HepG2 (cell line): Measurements from ENCODE around the gene EVI5. TPM values are rescaled to one million over a fixed set of nuclear protein-coding genes. Genes with fewer than 3 reads are reported as not detected.

Experiments
- ATAC-seq: fragments of 200-7000 bp; cut with Tn5 transposase; 3 replicates; pipeline ENCODE4 v1.9.1; 2020; ENCODE audit warnings: mild to moderate bottlenecking, moderate library complexity
- BruUV-seq: library from RNA; stranded (reverse); fragments of 400-500 nt; replicated peaks from 2 replicates; lab custom pipeline; 2021; lab: Mats Ljungman, UMichigan
- CTCF ChIA-PET: fragments of 300-600 bp; formaldehyde crosslinking; extraction: SDS; loops from one replicate; lab custom pipeline; 2021; ENCODE audit warnings: low total read pairs, inconsistent platforms, low intra/inter-chr PET ratio; lab: Yijun Ruan, JAX
- POLR2A ChIA-PET: fragments of 350-600 bp; sonication (Branson Sonifier 250); formaldehyde crosslinking; loops from one replicate; lab custom pipeline; 2020; ENCODE audit warnings: antibody characterized with exemption, inconsistent platforms; lab: Yijun Ruan, JAX
- DNase-seq: peaks from one replicate; pipeline ENCODE4 v3.0.0-alpha.2; 2015; ENCODE audit warnings: low spot score
- FAIRE-seq: peaks from 3 replicates; lab custom pipeline; 2011; peaks lifted over from hg19 to GRCh38; lab: Jason Lieb, UNC
- H2AFZ ChIP-seq: one replicate; pipeline ENCODE4 v1.6.1; 2011; ENCODE audit warnings: low read length, inconsistent platforms
- H3K27ac ChIP-seq: fragments of 300-600 bp; 3 replicates; pipeline ENCODE4 v1.8.0; 2011; ENCODE audit warnings: mixed run types, mild to moderate bottlenecking, mixed read lengths, low read length, inconsistent platforms; ENCODE audit not compliant: insufficient read depth; ENCODE audit errors: extremely low read length
- H3K27me3 ChIP-seq, 2 experiments: fragments of 200-600 bp in 1 of 2; 2 replicates in 1 of 2; 3 replicates in 1 of 2; pipeline versions ENCODE4 v1.6.0 to v1.8.0; 2011; ENCODE audit warnings: low read length in 2 of 2, mild to moderate bottlenecking in 2 of 2, moderate library complexity in 2 of 2, inconsistent platforms in 1 of 2; ENCODE audit not compliant: insufficient read depth in 2 of 2, control insufficient read depth in 1 of 2
- H3K36me3 ChIP-seq, 2 experiments: fragments of 200-600 bp in 1 of 2; replicated peaks in 1 of 2; 2 replicates in 1 of 2; 3 replicates in 1 of 2; pipeline versions ENCODE4 v1.5.1 to v1.8.0; 2011; ENCODE audit warnings: low read length in 2 of 2, inconsistent platforms in 1 of 2; ENCODE audit not compliant: insufficient read depth in 2 of 2, control insufficient read depth in 1 of 2
- H3K4me1 ChIP-seq: 2 replicates; pipeline ENCODE4 v1.5.1; 2012; ENCODE audit warnings: low read length, inconsistent platforms; ENCODE audit not compliant: insufficient read depth
- H3K4me2 ChIP-seq: 2 replicates; pipeline ENCODE4 v1.6.0; 2011; ENCODE audit warnings: low read depth, low read length, inconsistent platforms
- H3K4me3 ChIP-seq, 3 experiments: fragments of 200-600 bp in 1 of 3; sonication (generic), shearing (Covaris generic) in 1 of 3; replicated peaks in 1 of 3; 2 replicates each; pipeline ENCODE4 v1.5.1; 2011 to 2016; ENCODE audit warnings: low read length in 3 of 3, inconsistent platforms in 2 of 3, low read depth in 2 of 3, mild to moderate bottlenecking in 2 of 3, control low read depth in 1 of 3, mixed read lengths in 1 of 3; ENCODE audit not compliant: insufficient read depth in 1 of 3
- H3K79me2 ChIP-seq: one replicate; pipeline ENCODE4 v1.6.1; 2011; ENCODE audit warnings: low read length, inconsistent platforms; ENCODE audit not compliant: insufficient read depth
- H3K9ac ChIP-seq: 2 replicates; pipeline ENCODE4 v1.6.0; 2011; ENCODE audit warnings: mild to moderate bottlenecking, low read depth, low read length, inconsistent platforms; ENCODE audit not compliant: insufficient read depth
- H3K9me3 ChIP-seq: 2 replicates; pipeline ENCODE4 v1.5.1; 2012; ENCODE audit warnings: mild to moderate bottlenecking, low read length
- H4K20me1 ChIP-seq: 2 replicates; pipeline ENCODE4 v1.6.0; 2011; ENCODE audit warnings: inconsistent platforms, mild to moderate bottlenecking, low read length, moderate library complexity; ENCODE audit not compliant: insufficient read depth
- AGO1 ChIP-seq: fragments of 200-400 bp; formaldehyde crosslinking; IDR thresholded peaks from 2 replicates; pipeline ENCODE4 v1.6.1; 2017; ENCODE audit warnings: mild to moderate bottlenecking, low read depth, low read length, moderate library complexity; ENCODE audit not compliant: poor library complexity, severe bottlenecking
- CEBPG ChIP-seq: IDR thresholded peaks from 2 replicates; pipeline ENCODE4 v1.6.1; 2016
- ELF3 ChIP-seq: IDR thresholded peaks from 2 replicates; pipeline ENCODE4 v1.6.1; 2016; ENCODE audit warnings: missing genetic modification reagents, missing compliant biosample characterization
- EP300 ChIP-seq, 3 experiments: sonication (generic) in 1 of 3; formaldehyde crosslinking in 1 of 3; IDR thresholded peaks; 2 replicates each; pipeline versions ENCODE4 v1.5.1 to v1.6.1; 2011 to 2020; ENCODE audit warnings: low read depth in 2 of 3, low read length in 2 of 3, borderline replicate concordance in 1 of 3, improper control_type of control experiment in 1 of 3, mild to moderate bottlenecking in 1 of 3, missing genetic modification reagents in 1 of 3, moderate library complexity in 1 of 3
- FOSL2 ChIP-seq: sonication (generic); formaldehyde crosslinking; IDR thresholded peaks from 2 replicates; pipeline ENCODE4 v1.4.0; 2020; ENCODE audit warnings: missing genetic modification reagents
- GATAD2A ChIP-seq: IDR thresholded peaks from 2 replicates; pipeline ENCODE4 v1.6.1; 2016
- HOXA3 ChIP-seq: sonication (generic); formaldehyde crosslinking; IDR thresholded peaks from 2 replicates; pipeline ENCODE4 v1.5.0; 2020; ENCODE audit warnings: missing genetic modification reagents
- JUN ChIP-seq: sonication (generic); formaldehyde crosslinking; IDR thresholded peaks from 2 replicates; pipeline ENCODE4 v1.4.0; 2020; ENCODE audit warnings: mild to moderate bottlenecking, missing genetic modification reagents
- KDM6A ChIP-seq: IDR thresholded peaks from 2 replicates; pipeline ENCODE4 v1.6.1; 2016; ENCODE audit warnings: low read depth
- LCORL ChIP-seq, 2 experiments: fragments of 450-650 bp in 1 of 2; sonication (generic) in 1 of 2; formaldehyde crosslinking in 1 of 2; IDR thresholded peaks; 2 replicates each; pipeline versions ENCODE4 v1.5.0 to v1.6.1; 2017 to 2020; ENCODE audit warnings: antibody characterized with exemption in 1 of 2, missing genetic modification reagents in 1 of 2
- MAFK ChIP-seq, 2 experiments: IDR thresholded peaks in 1 of 2; conservative IDR thresholded peaks in 1 of 2; 2 replicates each; pipeline ENCODE4 v1.6.1; 2011; ENCODE audit warnings: improper control_type of control experiment in 2 of 2, low read length in 2 of 2
- MBNL3 ChIP-seq: fragments of 250-450 bp; sonication (Bioruptor Pico); conservative IDR thresholded peaks from 2 replicates; pipeline ENCODE4 v1.8.0; 2022; ENCODE audit warnings: mild to moderate bottlenecking, inconsistent platforms
- MLLT10 ChIP-seq: sonication (generic); formaldehyde crosslinking; IDR thresholded peaks from 2 replicates; pipeline ENCODE4 v1.4.0; 2020; ENCODE audit warnings: missing genetic modification reagents
- MTF1 ChIP-seq: sonication (generic); formaldehyde crosslinking; IDR thresholded peaks from 2 replicates; pipeline ENCODE4 v1.5.0; 2020; ENCODE audit warnings: missing genetic modification reagents
- MXI1 ChIP-seq: IDR thresholded peaks from 3 replicates; pipeline ENCODE4 v1.6.1; 2012; ENCODE audit warnings: low read depth, low read length, inconsistent platforms, borderline replicate concordance
- RXRA ChIP-seq: sonication (generic); formaldehyde crosslinking; IDR thresholded peaks from 2 replicates; pipeline ENCODE4 v1.5.1; 2020; ENCODE audit warnings: missing genetic modification reagents
- SALL1 ChIP-seq: sonication (generic); formaldehyde crosslinking; IDR thresholded peaks from 2 replicates; pipeline ENCODE4 v1.8.0; 2022; ENCODE audit warnings: mild to moderate bottlenecking, missing genetic modification reagents
- SKI ChIP-seq: fragments of 450-650 bp; IDR thresholded peaks from one replicate; pipeline ENCODE4 v1.6.1; 2018; ENCODE audit warnings: mild to moderate bottlenecking; ENCODE audit not compliant: partially characterized antibody
- ZMYM4 ChIP-seq: sonication (generic); formaldehyde crosslinking; IDR thresholded peaks from 2 replicates; pipeline ENCODE4 v1.8.1; 2023; ENCODE audit warnings: mild to moderate bottlenecking, missing genetic modification reagents
- ZNF446 ChIP-seq: sonication (generic); formaldehyde crosslinking; IDR thresholded peaks from 2 replicates; pipeline ENCODE4 v1.5.0; 2020; ENCODE audit warnings: mild to moderate bottlenecking, missing genetic modification reagents
- WGBS: methylation state at CpG from one replicate; pipeline ENCODE4 v1.1.6; 2017; ENCODE audit warnings: low lambda C conversion rate; 5-methylcytosine and 5-hydroxymethylcytosine counted together
- in situ Hi-C: cut with HindIII; loops from 2 replicates; pipeline ENCODE4 v1.10.0; 2017; ENCODE audit warnings: low pct_unique_long_range_greater_than_20kb; ENCODE audit not compliant: extremely low pct_ligation_motif_present
- intact Hi-C: fragments of 100-400 bp; cut with micrococcal nuclease; formaldehyde crosslinking; loops from one replicate; pipeline ENCODE4 v1.10.0; 2022; ENCODE audit not compliant: unreplicated experiment
- polyA plus RNA-seq, 8 experiments: library from polyadenylated mRNA; depleted of rRNA in 3 of 8; stranded (reverse) in 7 of 8; unstranded in 1 of 8; fragments of >200 nt; fragmentation: Illumina TruSeq in 4 of 8; extraction: Trizol in 4 of 8; gene quantifications; 2 replicates each; pipeline versions ENCODE4 v1.2.1 to v1.2.3, GENCODE V29; 2011 to 2016; ENCODE audit warnings: low read depth in 4 of 8, missing spikeins in 1 of 8, mixed read lengths in 1 of 8; ENCODE audit not compliant: insufficient read depth in 1 of 8
- total RNA-seq, 5 experiments: library from RNA; depleted of rRNA; stranded (reverse); fragments of >200 nt; fragmentation: Illumina TruSeq; extraction: Trizol; gene quantifications; 2 replicates each; pipeline ENCODE4 v1.2.3, GENCODE V29; 2016; ENCODE audit warnings: low read depth in 1 of 5
- TF ChIP-seq, protein P1 (sequence below): sonication (generic); formaldehyde crosslinking; IDR thresholded peaks from 2 replicates; pipeline ENCODE4 v1.5.1; 2020; ENCODE audit warnings: mild to moderate bottlenecking, missing genetic modification reagents, borderline replicate concordance
- TF ChIP-seq, protein P2 (sequence below): sonication (generic); formaldehyde crosslinking; conservative IDR thresholded peaks from 2 replicates; pipeline ENCODE4 v1.8.0; 2022; ENCODE audit warnings: low read depth, missing genetic modification reagents
- TF ChIP-seq, protein P3 (sequence below): IDR thresholded peaks from 2 replicates; pipeline ENCODE4 v1.6.1; 2016; ENCODE audit warnings: control low read depth

The EVI5 gene
- total and polyA plus RNA-seq, 2 of the 13 experiments (the other 11 are each of a cell fraction or from before 2014, with no cell fraction given): 4.0 to 12.6 TPM

DNA sequence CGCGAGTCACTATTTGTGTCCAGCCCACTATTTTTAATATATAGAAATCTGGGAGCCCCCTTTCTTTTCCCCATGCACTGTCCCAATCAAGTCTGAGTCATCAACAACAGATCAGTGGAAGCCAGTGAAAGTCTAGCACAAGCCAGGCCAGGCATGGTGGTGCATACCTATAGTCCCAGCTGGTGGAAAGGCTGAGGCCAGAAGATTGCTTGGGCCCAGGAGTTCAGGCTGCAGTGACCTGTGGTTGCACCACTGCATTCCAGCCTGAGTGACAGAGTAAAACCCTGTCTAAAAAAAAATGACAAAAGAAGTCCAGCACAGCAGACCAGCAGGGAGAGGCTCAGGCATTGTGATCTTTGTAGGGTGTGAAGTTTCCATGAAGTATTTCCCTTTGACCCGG, 38.0 kb upstream of the EVI5 start:
- peak; percentile 89 for DNase-seq
- intact Hi-C loops: loop anchor here (1.0 kb wide), 1 partner anchor 8 kb away; no protein-coding TSS in a partner anchor
- TF ChIP-seq SKI (peak; percentile 40), MXI1 (peak; percentile 47; the same call in 1 of the 3 replicates), ZMYM4 (CRISPR knock-in tag) (peak; percentile 30; the same call in 1 of the 2 replicates), AGO1 (no peak), ZNF446 (CRISPR knock-in tag) (no peak), ELF3 (CRISPR knock-in tag) (0 out of 2 replicates have a peak, but pooled peaks have one; percentile 13), MLLT10 (no peak), JUN (CRISPR knock-in tag) (no peak), LCORL (IDR thresholded peaks at IDR 0.05) (no peak), LCORL (CRISPR knock-in tag; IDR thresholded peaks at IDR 0.05) (peak; percentile 37; the same call in 1 of the 2 replicates), SALL1 (peak; percentile 55; the same call in 1 of the 2 replicates), EP300 (IDR thresholded peaks at IDR 0.05; ENCODE audit: low read depth in 2 of 2, low read length in 2 of 2) (peak in 1 of 2 experiments; percentile 12; a peak in 1 of 4 replicates), EP300 (CRISPR knock-in tag; IDR thresholded peaks at IDR 0.05; ENCODE audit: borderline replicate concordance) (no peak), FOSL2 (CRISPR knock-in tag) (peak; percentile 70), KDM6A (CRISPR knock-in tag) (0 out of 2 replicates have a peak, but pooled peaks have one; percentile 10), MAFK (conservative IDR thresholded peaks at IDR 0.05 in 1 of 2, IDR thresholded peaks at IDR 0.05 in 1 of 2; ENCODE audit: low read length in 2 of 2) (peak in 1 of 2 experiments; percentile 25; a peak in 1 of 4 replicates), HOXA3 (peak; percentile 37; the same call in 1 of the 2 replicates), MTF1 (CRISPR knock-in tag) (no peak), RXRA (CRISPR knock-in tag) (peak; percentile 45; the same call in 1 of the 2 replicates), CEBPG (CRISPR knock-in tag) (peak; percentile 75), MBNL3 (no peak), GATAD2A (CRISPR knock-in tag) (peak; percentile 21; the same call in 1 of the 2 replicates)
- TF ChIP-seq, protein P1, sequence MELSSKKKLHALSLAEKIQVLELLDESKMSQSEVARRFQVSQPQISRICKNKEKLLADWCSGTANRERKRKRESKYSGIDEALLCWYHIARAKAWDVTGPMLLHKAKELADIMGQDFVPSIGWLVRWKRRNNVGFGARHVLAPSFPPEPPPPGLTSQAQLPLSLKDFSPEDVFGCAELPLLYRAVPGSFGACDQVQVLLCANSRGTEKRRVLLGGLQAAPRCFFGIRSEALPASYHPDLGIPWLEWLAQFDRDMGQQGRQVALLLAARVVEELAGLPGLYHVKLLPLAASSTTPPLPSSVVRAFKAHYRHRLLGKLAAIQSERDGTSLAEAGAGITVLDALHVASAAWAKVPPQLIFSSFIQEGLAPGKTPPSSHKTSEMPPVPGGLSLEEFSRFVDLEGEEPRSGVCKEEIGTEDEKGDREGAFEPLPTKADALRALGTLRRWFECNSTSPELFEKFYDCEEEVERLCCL (CRISPR knock-in tag): no peak
- TF ChIP-seq, protein P2, sequence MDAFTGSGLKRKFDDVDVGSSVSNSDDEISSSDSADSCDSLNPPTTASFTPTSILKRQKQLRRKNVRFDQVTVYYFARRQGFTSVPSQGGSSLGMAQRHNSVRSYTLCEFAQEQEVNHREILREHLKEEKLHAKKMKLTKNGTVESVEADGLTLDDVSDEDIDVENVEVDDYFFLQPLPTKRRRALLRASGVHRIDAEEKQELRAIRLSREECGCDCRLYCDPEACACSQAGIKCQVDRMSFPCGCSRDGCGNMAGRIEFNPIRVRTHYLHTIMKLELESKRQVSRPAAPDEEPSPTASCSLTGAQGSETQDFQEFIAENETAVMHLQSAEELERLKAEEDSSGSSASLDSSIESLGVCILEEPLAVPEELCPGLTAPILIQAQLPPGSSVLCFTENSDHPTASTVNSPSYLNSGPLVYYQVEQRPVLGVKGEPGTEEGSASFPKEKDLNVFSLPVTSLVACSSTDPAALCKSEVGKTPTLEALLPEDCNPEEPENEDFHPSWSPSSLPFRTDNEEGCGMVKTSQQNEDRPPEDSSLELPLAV (CRISPR knock-in tag): no peak
- TF ChIP-seq, protein P3, sequence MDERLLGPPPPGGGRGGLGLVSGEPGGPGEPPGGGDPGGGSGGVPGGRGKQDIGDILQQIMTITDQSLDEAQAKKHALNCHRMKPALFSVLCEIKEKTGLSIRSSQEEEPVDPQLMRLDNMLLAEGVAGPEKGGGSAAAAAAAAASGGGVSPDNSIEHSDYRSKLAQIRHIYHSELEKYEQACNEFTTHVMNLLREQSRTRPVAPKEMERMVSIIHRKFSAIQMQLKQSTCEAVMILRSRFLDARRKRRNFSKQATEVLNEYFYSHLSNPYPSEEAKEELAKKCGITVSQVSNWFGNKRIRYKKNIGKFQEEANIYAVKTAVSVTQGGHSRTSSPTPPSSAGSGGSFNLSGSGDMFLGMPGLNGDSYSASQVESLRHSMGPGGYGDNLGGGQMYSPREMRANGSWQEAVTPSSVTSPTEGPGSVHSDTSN (CRISPR knock-in tag): peak; percentile 58; the same call in 1 of the 2 replicates

More for the DNA sequence above, 38.0 kb upstream of the EVI5 start:
- peak; percentile 97 for ATAC-seq
- POLR2A ChIA-PET: interaction anchor here (2.8 kb wide), 1 partner anchor 9 kb away, joined by 20 read pairs; the partner anchor contains the start of gene RPL5
- no peak overlapping the region for H3K4me3 ChIP-seq
- H2AFZ ChIP-seq: no peak overlapping the region
- H4K20me1 ChIP-seq: no peaks in the 10 kb centered on the region
- 5% methylated on average over 3 of the region's 3 CpGs for WGBS
- H3K4me2 ChIP-seq: peak overlapping the region; percentile 67
- no TSS peak for BruUV-seq
- in situ Hi-C loops: no loop called here
- no peaks in the 10 kb centered on the region for H3K9me3 ChIP-seq
- peaks cover 45% of the 10 kb centered on the region for H3K4me1 ChIP-seq
- H3K27me3 ChIP-seq: no peaks in the 10 kb centered on the region
- H3K27ac ChIP-seq: peak overlapping the region; percentile 19
- CTCF ChIA-PET: no interaction called here
- H3K9ac ChIP-seq: no peak overlapping the region
- H3K79me2 ChIP-seq: no peaks in the 10 kb centered on the region
- FAIRE-seq: peak; percentile 95
- H3K36me3 ChIP-seq: no peaks in the 10 kb centered on the region
